Measurements from ENCODE around the gene PDSS2. TPM values are rescaled to one million over a fixed set of nuclear protein-coding genes. Genes with fewer than 3 reads are reported as not detected.
"Not testable (repeated sequence)": the region's sequence is repeated elsewhere in the genome, so short reads cannot be mapped to it uniquely, and the experiment has no call there.

PDSS2 gene
- total RNA-seq, 4 donors from 2014 or later, result 2.3 to 16.9 (median 10.7) TPM

DNA sequence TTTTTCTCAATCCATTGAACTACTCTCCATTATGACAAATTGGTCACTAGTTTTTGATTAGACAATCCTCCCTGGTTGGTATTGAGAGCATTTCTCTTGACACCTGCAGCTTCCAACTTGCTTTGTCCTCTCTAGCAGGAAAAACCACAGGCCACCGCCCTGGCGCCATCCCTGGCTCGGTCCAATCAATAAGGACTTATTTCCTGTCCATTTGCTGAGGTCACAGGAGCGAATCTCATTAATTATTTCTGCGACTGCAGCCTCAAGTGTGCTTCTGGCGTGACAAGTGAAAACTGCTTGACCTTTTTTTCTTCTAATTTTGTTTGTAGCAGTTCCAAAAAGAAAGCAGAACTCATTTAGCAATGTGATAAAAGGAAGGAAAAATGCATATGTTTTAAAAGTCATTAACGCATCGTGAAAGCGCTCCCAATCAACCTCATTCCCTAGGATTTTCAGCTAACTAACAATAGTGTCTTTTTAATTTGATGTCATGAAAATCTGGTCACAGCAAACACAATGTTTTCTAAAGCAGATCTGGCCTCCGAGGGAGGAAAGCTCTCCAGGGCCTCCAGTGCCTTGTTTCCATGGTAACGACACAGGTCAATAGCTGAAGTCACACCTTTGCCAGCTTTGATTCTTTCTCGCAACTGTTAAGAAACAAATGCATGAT is 305.1 kb downstream of the PDSS2 start:
- H3K4me1 ChIP-seq, result no peaks in the 10 kb centered on the region
- H3K27me3 ChIP-seq, result no peaks in the 10 kb centered on the region
- no peak for TF ChIP-seq CTCF (IDR thresholded peaks at IDR 0.05)
- no peak for TF ChIP-seq POLR2A (IDR thresholded peaks at IDR 0.05)
- no peak for DNase-seq
- H3K27ac ChIP-seq, result no peak overlapping the region
- H3K36me3 ChIP-seq, result no peaks in the 10 kb centered on the region
- no peak overlapping the region for H3K4me3 ChIP-seq
- intact Hi-C loops (cut with DNase I; ENCODE audit: low total_unique reads), result no loop called here
- H3K9me3 ChIP-seq, result no peaks in the 10 kb centered on the region

DNA sequence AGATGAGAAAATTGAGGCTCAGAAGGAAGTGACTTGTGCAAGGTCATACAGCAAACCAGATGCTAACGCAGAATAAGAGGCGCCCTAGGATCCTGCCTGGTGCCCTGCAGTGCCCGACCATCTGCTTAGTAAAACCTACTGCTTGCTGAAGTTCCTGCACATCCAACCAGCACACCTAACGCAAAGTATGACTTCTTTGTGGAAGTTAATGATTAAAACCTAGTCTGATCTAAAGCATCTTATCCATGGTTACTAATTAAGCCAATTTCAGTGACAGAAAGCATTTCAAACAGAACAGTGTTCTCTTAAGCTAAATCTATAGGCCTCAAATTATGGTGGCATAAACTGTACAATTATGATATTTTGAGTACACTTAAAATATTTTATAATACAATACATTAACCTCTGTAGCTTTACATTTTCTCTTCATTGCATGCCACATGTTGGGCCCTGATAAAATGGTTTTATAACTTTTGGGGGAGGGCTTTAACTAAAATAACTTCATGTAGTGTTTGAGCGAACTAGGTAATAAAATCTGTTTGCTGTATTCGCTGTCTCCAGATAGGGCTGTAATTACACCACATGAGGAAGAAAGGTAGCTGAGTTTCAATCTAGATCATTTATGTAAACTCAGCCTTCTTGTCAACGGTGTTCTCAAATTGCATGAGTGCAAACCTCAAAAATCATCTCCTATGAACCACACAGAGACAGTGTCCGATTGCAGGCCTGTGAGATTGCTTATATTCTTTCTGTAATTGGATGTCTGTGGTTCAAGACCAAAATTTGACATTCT is 306.5 kb downstream of the PDSS2 start:
- Histone ChIP-seq H3K27me3 (no peaks in the 10 kb centered on the region), H3K27ac (no peak overlapping the region), H3K4me3 (no peak overlapping the region), H3K4me1 (no peaks in the 10 kb centered on the region), H3K36me3 (no peaks in the 10 kb centered on the region), H3K9me3 (no peaks in the 10 kb centered on the region)
- TF ChIP-seq CTCF (IDR thresholded peaks at IDR 0.05), result no peak
- no peak for TF ChIP-seq POLR2A (IDR thresholded peaks at IDR 0.05)
- DNase-seq, result no peak
- intact Hi-C loops (cut with DNase I; ENCODE audit: low total_unique reads), result no loop called here

GRCh38 chr6:107144666-107145065 is 314.7 kb downstream of the PDSS2 start:
- intact Hi-C loops (cut with DNase I; ENCODE audit: low total_unique reads), result no loop called here
- H3K4me3 ChIP-seq, result no peak overlapping the region
- no peaks in the 10 kb centered on the region for H3K4me1 ChIP-seq
- H3K27me3 ChIP-seq, result no peaks in the 10 kb centered on the region
- H3K9me3 ChIP-seq, result no peaks in the 10 kb centered on the region
- no peak overlapping the region for H3K27ac ChIP-seq
- H3K36me3 ChIP-seq, result no peaks in the 10 kb centered on the region
- TF ChIP-seq POLR2A (IDR thresholded peaks at IDR 0.05), result no peak
- no peak for TF ChIP-seq CTCF (IDR thresholded peaks at IDR 0.05)
- DNase-seq, result no peak

GRCh38 chr6:107144014-107144413 is 315.4 kb downstream of the PDSS2 start:
- Histone ChIP-seq H3K4me1 (no peaks in the 10 kb centered on the region), H3K27me3 (no peaks in the 10 kb centered on the region), H3K27ac (no peak overlapping the region), H3K4me3 (no peak overlapping the region), H3K9me3 (no peaks in the 10 kb centered on the region), H3K36me3 (no peaks in the 10 kb centered on the region)
- intact Hi-C loops (cut with DNase I; ENCODE audit: low total_unique reads), result no loop called here
- no peak for DNase-seq
- TF ChIP-seq CTCF (IDR thresholded peaks at IDR 0.05), result no peak
- TF ChIP-seq POLR2A (IDR thresholded peaks at IDR 0.05), result no peak

- DNase-seq, result no peak
- Histone ChIP-seq H3K36me3 (no peaks in the 10 kb centered on the region), H3K27me3 (no peaks in the 10 kb centered on the region), H3K27ac (no peak overlapping the region), H3K4me1 (no peaks in the 10 kb centered on the region), H3K9me3 (no peaks in the 10 kb centered on the region), H3K4me3 (no peak overlapping the region)
- intact Hi-C loops (cut with DNase I; ENCODE audit: low total_unique reads), result no loop called here
- TF ChIP-seq POLR2A (IDR thresholded peaks at IDR 0.05) (no peak), CTCF (IDR thresholded peaks at IDR 0.05) (no peak)
These were observed 318.8 kb downstream of the PDSS2 start for GRCh38 chr6:107140581-107140980.

- H3K4me1 ChIP-seq; intact Hi-C loops (cut with DNase I; ENCODE audit: low total_unique reads); H3K27ac ChIP-seq; H3K4me3 ChIP-seq; H3K9me3 ChIP-seq; H3K36me3 ChIP-seq; DNase-seq; H3K27me3 ChIP-seq: not testable (repeated sequence)
These were observed 323.0 kb downstream of the PDSS2 start for GRCh38 chr6:107136324-107136723.

DNA sequence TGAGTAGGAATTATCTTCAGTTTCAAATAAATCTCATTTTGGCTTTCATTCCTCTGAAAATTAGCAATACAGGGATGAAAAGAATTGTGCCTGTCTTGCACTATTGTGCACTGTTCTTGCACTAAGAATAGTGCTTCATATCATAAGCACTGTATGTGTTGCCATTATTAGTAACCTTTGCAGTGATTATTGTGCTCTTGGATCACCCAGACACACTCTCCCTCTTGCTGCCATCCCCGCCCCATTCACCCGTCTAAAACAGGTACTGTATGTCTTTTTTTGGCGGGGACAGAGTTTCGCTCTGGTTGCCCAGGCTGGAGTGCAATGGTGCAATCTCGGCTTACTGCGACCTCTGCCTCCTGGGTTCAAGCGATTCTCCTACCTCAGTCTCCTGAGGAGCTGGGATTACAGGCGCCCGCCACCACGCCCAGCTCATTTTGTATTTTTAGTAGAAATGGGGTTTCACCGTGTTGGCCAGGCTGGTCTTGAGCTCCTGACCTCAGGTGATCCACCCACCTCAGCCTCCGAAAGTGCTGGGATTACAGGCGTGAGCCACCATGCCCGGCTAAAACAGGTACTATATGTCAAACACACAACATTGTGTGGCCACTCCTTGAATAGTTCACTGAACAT is 324.2 kb downstream of the PDSS2 start:
- H3K4me1 ChIP-seq; H3K4me3 ChIP-seq; intact Hi-C loops (cut with DNase I; ENCODE audit: low total_unique reads); H3K36me3 ChIP-seq; H3K27me3 ChIP-seq; H3K9me3 ChIP-seq; DNase-seq; H3K27ac ChIP-seq: not testable (repeated sequence)
